Right renal pelvis (tissue), 4 donors: ENCODE data around the gene ZCCHC4. TPM values are rescaled to one million over a fixed set of nuclear protein-coding genes. Genes with fewer than 3 reads are reported as not detected.
"Not testable (repeated sequence)": the region's sequence is repeated elsewhere in the genome, so short reads cannot be mapped to it uniquely, and the experiment has no call there.

Experiments used
- DNase-seq, 4 donors: peaks; one replicate each; pipeline ENCODE4 v3.0.0-alpha.2; 2013; ENCODE audit warnings: low read depth in 4 of 4, low spot score in 3 of 4, missing footprints in 1 of 4
- polyA plus RNA-seq, 4 donors: library from polyadenylated mRNA; unstranded; fragments of 120-200 nt; gene quantifications; one replicate each; pipeline ENCODE4 v1.2.1, GENCODE V29; 2013; ENCODE audit not compliant: insufficient read length in 4 of 4

Gene ZCCHC4
- polyA plus RNA-seq, 4 donors = 10.7 to 14.5 (median 12.8) TPM

GRCh38 chr4:25313201-25313895 is 774 bp downstream of the ZCCHC4 start:
- DNase-seq = no peak

GRCh38 chr4:25320336-25320735 is 7.8 kb downstream of the ZCCHC4 start:
- no peak for DNase-seq

- DNase-seq = no peak
Measured at GRCh38 chr4:25320773-25321172, 8.2 kb downstream of the ZCCHC4 start.

GRCh38 chr4:25321703-25322102 is 9.1 kb downstream of the ZCCHC4 start:
- DNase-seq = no peak

- not testable (repeated sequence) for DNase-seq
Measured at GRCh38 chr4:25328463-25328862, 15.9 kb downstream of the ZCCHC4 start.

GRCh38 chr4:25330335-25330734 is 17.8 kb downstream of the ZCCHC4 start:
- no peak for DNase-seq

- DNase-seq = no peak
Measured at GRCh38 chr4:25330905-25331808, 18.6 kb downstream of the ZCCHC4 start.

GRCh38 chr4:25343671-25344070 is 31.1 kb downstream of the ZCCHC4 start:
- peak in 1 of 4 donors; percentile 13 for DNase-seq

GRCh38 chr4:25345744-25346143 is 33.2 kb downstream of the ZCCHC4 start:
- peak in 1 of 4 donors; percentile 10 for DNase-seq

GRCh38 chr4:25346913-25347312 is 34.3 kb downstream of the ZCCHC4 start:
- DNase-seq = no peak

GRCh38 chr4:25347473-25347872 is 34.9 kb downstream of the ZCCHC4 start:
- DNase-seq = no peak

- DNase-seq = no peak
Measured at GRCh38 chr4:25347971-25348370, 35.4 kb downstream of the ZCCHC4 start.

- no peak for DNase-seq
Measured at GRCh38 chr4:25350561-25350960, 38.0 kb downstream of the ZCCHC4 start.

GRCh38 chr4:25351777-25352416 is 39.3 kb downstream of the ZCCHC4 start:
- DNase-seq = no peak

- no peak for DNase-seq
Measured at GRCh38 chr4:25356068-25356467, 43.5 kb downstream of the ZCCHC4 start.

GRCh38 chr4:25358515-25359275 is 46.1 kb downstream of the ZCCHC4 start:
- no peak for DNase-seq

GRCh38 chr4:25361253-25361652 is 48.7 kb downstream of the ZCCHC4 start:
- DNase-seq = no peak

GRCh38 chr4:25367004-25367621 is 54.5 kb downstream of the ZCCHC4 start:
- DNase-seq = peak in 1 of 4 donors; percentile 28

GRCh38 chr4:25367877-25368276 is 55.3 kb downstream of the ZCCHC4 start:
- DNase-seq = no peak

GRCh38 chr4:25368315-25368714 is 55.7 kb downstream of the ZCCHC4 start:
- no peak for DNase-seq
